Measurements from ENCODE around the gene PAPOLG. TPM values are rescaled to one million over a fixed set of nuclear protein-coding genes. Genes with fewer than 3 reads are reported as not detected.

Gene PAPOLG
- total and polyA plus RNA-seq, 9 of the 15 experiments (the other 6 are each of a cell fraction or from before 2014, with no cell fraction given) = 3.9 to 16.3 (median 10.0) TPM

- no peaks in the 10 kb centered on the region for H4K20me1 ChIP-seq (replicated peaks; ENCODE audit: control insufficient read depth, insufficient read depth, low read length)
- H3K27me3 ChIP-seq (ENCODE audit: control insufficient read depth in 2 of 2, insufficient read depth in 2 of 2, low read length in 2 of 2) = peaks cover 6 to 25% of the 10 kb centered on the region in 2 experiments; a peak in 4 of 5 replicates
- no peaks in the 10 kb centered on the region for H3K79me2 ChIP-seq (ENCODE audit: control insufficient read depth, insufficient read depth, low read length)
- no TSS peak for BruUV-seq (replicated peaks)
- TF ChIP-seq ZNF699 (CRISPR knock-in tag; IDR thresholded peaks at IDR 0.05; ENCODE audit: insufficient replicate concordance) (no peak), ATF3 (IDR thresholded peaks at IDR 0.05) (peak; percentile 43; the same call in 1 of the 2 replicates), ATF3 (CRISPR knock-in tag; conservative IDR thresholded peaks at IDR 0.05) (no peak), ZNF518B (CRISPR knock-in tag; IDR thresholded peaks at IDR 0.05) (no peak), CTCFL (IDR thresholded peaks at IDR 0.05; ENCODE audit: borderline replicate concordance, insufficient read depth, low read depth, low read length, poor library complexity, severe bottlenecking) (no peak), DLX4 (CRISPR knock-in tag; IDR thresholded peaks at IDR 0.05) (no peak), CEBPB (tag; IDR thresholded peaks at IDR 0.05) (peak; percentile 61), CEBPG (CRISPR knock-in tag; IDR thresholded peaks at IDR 0.05) (0 out of 2 replicates have a peak, but pooled peaks have one; percentile 48), CEBPG (tag; conservative IDR thresholded peaks at IDR 0.05 in 1 of 2, IDR thresholded peaks at IDR 0.05 in 1 of 2) (peak; percentile 58 to 72; a peak in 3 of 4 replicates), FOSL1 (tag; conservative IDR thresholded peaks at IDR 0.05) (no peak), BRCA1 (IDR thresholded peaks at IDR 0.05) (no peak), BRCA1 (CRISPR knock-in tag; IDR thresholded peaks at IDR 0.05) (no peak)
- DNase-seq (ENCODE audit: extremely low read depth in 1 of 4, low spot score in 3 of 4) = no peak
- 2% methylated on average over 3 of the region's 3 CpGs for WGBS (ENCODE audit: insufficient coverage, low coverage, missing lambda C conversion rate)
- no peak for FAIRE-seq
- H3K27ac ChIP-seq (ENCODE audit: extremely low read depth, low read depth, low read length) = no peak overlapping the region
- no peaks in the 10 kb centered on the region for H3K36me3 ChIP-seq (ENCODE audit: control insufficient read depth, insufficient read depth, low read length)
- ChIA-PET POLR2A (interaction anchor here (0.9 to 1.1 kb wide), 3 partner anchors 8 to 45 kb away, joined by 3 to 4 read pairs (median 3); partner anchors contain the start of gene REL), CTCF (ENCODE audit: low intra/inter-chr PET ratio) (no interaction called here)
- no peak overlapping the region for H3K4me2 ChIP-seq (ENCODE audit: insufficient read depth, low read length)
- H3K9ac ChIP-seq (ENCODE audit: insufficient read depth in 1 of 2, low read depth in 2 of 2, low read length in 2 of 2) = no peak overlapping the region
- ATAC-seq = no peak
- intact Hi-C loops (cut with micrococcal nuclease) (no loop called here), in situ Hi-C loops (cut with MboI) (no loop called here)
- H3K9me3 ChIP-seq (replicated peaks; ENCODE audit: control insufficient read depth, insufficient read depth, low read depth, low read length) = no peaks in the 10 kb centered on the region
- no peak overlapping the region for H2AFZ ChIP-seq (ENCODE audit: low read depth, low read length)
- H3K4me1 ChIP-seq (replicated peaks in 1 of 2; ENCODE audit: control insufficient read depth in 2 of 2, insufficient read depth in 2 of 2, low read length in 2 of 2) = no peaks in the 10 kb centered on the region
- H3K4me3 ChIP-seq = no peak overlapping the region
- H3K9me1 ChIP-seq (ENCODE audit: control insufficient read depth, insufficient read depth, low read length) = no peaks in the 10 kb centered on the region
Measured at GRCh38 chr2:60836491-60836890, 80.4 kb downstream of the PAPOLG start.
